SKM-1 (cell line): ENCODE results near the gene SLC12A7.
"Not testable (repeated sequence)": the region's sequence is repeated elsewhere in the genome, so short reads cannot be mapped to it uniquely, and the experiment has no call there.

Source experiments
- DNase-seq: peaks from one replicate; lab custom pipeline; 2025; ENCODE audit not compliant: unreplicated experiment; lab: John Stamatoyannopoulos, UW

The SLC12A7 gene

GRCh38 chr5:1111727-1112289 lies at the start of gene SLC12A7:
Gene SLC12A7, minus strand, starts transcription at chr5:1112063. Its CDS starts 72 bp downstream, at chr5:1111991.
- DNase-seq, result no peak

GRCh38 chr5:1161108-1161832 lies 49.4 kb upstream of the SLC12A7 start:
- no peak for DNase-seq

DNA sequence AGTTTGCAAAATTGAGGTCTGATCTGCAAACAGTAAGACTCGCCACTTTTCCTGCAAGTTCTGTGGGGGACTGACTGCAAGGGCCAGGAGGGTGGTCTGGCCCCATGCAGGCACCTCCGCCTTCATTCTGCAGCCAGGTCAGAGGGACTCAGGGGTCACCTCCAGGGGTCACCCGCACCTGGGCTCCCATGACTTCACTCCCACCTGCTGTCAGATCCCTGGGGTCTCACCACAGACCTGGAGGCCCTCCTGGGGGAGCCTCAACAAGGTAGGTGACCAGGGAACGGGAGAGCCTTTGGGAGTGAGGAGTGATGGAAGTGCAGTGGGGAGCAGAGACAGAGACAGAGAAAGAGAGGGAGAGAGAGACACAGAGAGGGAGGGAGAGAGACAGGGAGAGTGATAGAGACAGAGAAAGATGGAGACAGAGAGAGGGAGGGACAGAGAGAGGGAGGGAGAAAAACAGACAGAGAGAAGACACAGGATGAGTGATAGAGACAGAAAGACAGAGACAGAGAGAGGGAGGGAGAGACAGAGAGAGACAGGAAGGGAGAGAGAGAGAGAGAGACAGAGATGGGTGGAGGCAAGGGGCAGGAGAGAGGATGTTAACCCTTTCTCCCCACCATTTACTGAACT lies 48.0 kb upstream of the SLC12A7 start:
- no peak for DNase-seq

DNA sequence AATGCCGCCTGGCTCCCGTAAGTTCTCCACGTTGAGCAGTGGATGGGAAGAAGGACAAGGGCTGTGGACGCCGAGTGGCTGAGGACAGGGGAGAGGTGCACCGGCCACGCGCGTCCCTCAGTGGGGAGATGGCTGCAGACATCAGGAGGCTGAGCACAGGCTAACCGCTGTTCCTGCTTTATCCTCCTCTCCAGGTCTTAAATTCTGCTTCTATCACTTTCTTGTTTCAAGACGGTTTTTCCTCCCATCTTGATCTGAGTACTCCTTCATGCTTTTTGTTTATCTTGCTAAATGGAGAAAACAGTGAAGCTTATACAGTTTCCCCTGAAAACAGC lies 47.4 kb upstream of the SLC12A7 start:
- DNase-seq, result no peak

DNA sequence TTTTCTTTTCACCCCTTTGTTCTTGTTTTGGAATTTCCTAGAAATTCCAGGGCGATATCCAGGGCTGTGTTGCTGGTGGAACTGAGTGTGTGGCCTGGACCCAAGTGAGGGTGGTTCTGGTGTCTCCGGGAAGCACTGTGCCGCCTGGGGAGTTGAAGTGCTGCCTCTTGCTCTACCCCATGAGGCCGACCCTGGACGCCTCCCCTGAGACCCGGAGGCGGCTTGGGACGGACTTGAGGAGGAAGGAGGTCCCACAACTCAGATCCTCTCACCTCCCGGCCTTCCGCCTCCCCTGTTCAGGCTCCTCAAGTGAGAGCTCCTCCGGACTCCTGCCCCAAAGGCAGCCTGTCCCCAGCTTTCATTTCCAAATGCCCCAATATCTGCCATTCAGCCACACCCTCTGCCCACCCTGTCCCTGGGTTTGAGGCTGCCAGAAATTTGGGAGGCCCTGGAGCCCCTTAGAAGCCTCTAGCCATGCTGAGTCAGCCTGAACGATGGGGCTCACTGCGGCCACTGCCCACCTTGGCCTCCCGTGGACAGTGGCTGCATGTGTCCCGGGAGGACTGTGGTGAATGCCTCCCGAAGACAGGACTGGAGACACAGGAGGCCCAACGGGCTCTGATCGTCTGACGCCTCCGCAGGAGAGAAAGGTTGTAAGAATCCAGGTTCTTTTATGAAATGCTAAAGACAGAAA lies 46.9 kb upstream of the SLC12A7 start:
- DNase-seq, result no peak

DNA sequence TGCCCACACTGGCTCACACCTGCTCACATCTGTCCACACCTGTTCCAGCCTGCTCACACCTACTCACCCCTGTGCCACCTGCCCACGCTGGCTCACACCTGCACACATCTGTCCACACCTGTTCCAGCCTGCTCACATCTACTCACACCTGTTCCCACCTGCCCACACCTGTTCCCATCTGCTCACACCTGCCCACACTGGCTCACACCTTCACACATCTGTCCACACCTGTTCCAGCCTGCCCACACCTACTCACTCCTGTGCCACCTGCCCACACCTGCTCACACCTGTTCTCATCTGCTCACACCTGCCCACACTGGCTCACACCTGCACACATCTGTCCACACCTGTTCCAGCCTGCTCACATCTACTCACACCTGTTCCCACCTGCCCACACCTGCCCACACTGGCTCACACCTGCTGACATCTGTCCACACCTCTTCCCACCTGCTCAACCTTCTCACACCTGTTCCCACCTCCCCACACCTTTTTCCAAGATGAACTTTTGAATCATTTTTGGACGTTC lies 45.7 kb upstream of the SLC12A7 start:
- not testable (repeated sequence) for DNase-seq

GRCh38 chr5:1156754-1157460 lies 45.0 kb upstream of the SLC12A7 start:
- DNase-seq, result no peak

DNA sequence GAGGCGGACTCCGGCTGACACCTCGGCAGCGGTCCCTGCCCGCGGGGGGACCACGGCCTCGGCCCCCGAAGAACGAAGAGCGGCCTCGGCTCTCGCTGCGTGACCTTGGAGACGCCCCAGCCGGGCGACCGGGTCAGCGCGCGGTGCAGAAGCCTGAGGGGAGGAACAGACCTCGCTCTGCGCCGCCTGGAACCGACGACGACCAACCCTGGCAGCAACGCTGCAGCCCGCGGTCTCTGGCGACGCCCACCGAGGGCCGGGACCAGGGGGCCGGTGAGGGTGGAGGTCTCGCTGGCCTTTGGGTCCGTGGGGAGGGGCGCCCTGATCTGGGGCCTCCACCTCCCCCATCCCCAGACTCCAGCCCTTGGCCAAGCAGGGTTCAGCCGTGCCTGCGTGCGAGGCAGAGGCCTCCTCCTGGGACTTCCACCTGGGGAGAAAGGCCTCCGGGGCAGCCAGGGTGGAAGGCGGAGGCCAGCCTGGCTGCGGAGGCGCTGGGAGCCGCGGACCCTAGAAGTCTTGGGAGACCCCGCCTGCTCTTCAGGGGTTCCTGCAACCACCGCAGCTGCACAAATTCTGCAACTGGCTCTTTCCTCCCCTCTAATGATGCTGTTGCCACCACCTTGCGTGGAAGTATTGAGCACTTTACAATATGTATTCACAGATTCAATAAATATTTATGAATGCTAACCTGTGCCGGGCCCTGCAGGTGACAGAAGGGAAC lies 44.3 kb upstream of the SLC12A7 start:
- DNase-seq, result no peak

DNA sequence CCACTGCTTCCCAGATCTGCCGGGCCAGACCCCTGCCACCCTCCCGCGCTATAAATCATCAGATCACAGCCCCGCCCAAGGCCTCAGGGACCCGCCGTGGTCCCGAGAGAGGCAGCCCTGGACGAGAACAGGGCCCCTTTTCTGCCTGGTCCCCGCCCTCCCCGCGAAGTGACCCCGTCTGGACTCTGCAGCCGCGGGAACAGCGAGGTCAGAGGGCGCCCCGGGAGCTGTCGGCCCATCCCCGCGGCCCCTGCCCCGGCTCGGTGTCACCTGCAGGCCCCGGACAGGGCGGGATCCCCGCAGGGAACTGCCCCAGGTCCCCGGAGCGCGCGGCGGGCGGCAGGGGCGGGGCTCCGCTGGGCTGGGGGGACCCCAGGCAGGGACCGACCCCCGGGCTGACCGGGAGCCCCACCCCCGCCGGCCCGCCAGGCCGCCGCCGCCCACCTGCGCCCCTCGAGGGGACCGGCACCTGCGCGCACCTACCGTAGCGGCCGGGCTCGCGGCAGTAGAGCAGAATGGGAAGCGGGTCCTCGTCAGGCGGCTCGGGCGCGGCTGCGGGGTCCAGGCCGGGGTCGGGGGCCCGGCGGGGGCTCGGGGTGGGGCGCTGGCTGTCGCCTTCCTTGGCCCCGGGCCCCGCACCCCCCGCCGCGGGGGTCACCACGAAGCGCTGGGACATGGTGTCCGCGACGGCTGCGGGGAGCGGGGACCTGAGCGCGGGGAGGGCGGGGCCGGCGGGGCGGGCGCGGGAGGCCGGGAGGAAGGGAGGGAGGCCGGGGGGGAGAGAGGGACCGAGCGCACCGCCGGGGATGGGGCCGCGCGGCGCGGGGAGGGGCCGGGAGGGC lies 43.5 kb upstream of the SLC12A7 start:
- DNase-seq, result no peak

DNA sequence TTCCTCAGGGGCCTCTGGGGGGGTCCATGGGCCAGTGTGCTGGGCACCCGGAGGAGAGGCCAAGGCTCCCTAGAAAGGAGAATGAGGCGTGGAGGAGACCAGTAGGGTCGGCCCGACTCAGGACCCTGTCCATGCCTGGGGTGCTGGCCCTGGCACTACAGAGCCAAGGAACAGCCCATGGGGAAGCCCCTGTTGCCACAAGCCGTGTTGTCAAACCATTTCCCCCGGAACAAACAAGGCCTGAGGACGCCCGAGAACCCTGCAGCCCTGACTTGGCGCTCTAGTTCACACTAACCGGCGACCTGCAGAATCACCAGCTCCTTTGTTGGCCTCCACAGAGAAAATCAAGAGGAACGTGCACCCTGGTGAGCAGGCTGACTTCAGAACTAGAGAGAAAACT lies 41.6 kb upstream of the SLC12A7 start:
- DNase-seq, result no peak

DNA sequence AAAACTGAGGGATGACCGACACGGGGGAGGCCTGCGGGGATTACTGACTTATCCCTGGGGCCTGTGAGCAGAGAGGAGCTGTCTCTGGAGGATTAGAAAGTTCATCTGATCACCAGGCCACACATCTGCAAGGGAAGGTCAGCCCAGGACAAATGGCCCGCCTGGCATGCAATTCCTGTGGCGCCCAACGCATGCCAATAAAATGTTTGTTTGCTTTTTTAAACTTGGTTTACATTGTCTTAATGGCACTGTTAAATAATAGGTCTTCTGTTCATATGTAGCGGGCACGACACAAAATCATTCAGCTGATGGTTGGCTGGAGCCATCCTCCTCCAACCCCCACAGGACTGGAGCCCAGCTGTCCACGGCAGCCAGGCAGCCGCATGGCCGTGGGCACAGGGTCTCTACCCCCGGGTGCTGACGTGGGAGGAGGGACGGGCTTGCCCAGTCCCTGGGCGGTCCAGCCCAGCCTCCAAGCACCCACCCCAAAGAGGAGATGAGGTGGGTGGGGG lies 41.0 kb upstream of the SLC12A7 start:
- DNase-seq, result no peak

DNA sequence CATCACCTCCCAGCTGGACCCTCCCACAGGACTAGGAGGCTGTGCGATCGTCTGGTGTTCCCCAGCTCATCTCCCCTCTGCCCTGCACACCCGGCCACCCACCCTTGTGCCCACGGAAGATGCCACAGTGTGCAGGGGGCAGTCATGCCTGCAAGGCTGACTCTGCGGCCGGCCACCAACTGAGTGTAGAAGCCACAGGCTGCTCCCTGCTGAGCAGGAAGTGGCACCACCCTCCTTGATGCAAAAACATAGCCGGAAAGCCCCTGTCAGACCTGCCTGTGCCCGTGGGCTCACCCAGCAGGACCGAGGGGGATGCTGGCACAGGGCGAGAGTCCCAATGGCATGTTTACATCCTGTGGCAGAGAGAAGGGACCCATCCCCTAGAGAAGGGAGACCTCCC lies 40.3 kb upstream of the SLC12A7 start:
- DNase-seq, result no peak

- DNase-seq, result no peak
Measured at GRCh38 chr5:1151316-1151715, 39.5 kb upstream of the SLC12A7 start.

- DNase-seq, result no peak
Measured at GRCh38 chr5:1150866-1151265, 39.0 kb upstream of the SLC12A7 start.

GRCh38 chr5:1144638-1145396 lies 33.0 kb upstream of the SLC12A7 start:
- DNase-seq, result no peak

DNA sequence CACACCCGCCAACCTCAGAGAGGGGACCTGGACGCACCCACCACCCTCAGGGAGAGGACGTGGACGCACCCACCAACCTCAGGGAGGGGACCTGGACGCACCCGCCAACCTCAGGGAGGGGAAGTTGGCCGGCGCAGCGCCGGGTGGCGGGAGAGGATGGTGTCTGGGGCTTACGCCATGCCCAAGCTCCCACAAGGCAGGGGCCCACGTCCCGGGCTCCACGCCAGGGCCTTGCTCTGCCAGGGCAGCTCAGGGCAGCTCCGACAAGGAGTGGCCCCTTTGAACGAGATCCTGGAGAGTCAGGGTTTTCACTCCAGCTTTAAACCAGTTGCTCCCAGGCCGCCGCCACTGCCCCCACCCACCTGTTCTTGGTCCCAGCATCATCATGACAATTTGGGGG lies 32.2 kb upstream of the SLC12A7 start:
- no peak for DNase-seq

DNA sequence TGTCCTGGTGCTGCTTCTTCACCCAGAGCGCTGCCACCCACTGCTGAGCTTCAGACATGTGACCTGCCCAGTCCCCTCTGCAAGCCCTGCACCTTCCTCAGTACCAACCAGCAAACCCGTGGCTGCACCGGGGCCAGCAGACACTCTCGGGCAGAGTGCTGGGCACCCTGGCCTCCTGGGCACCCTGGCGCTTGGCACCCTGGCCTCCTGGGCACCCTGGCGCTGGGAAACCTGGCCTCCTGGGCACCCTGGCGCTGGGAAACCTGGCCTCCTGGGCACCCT lies 31.7 kb upstream of the SLC12A7 start:
- no peak for DNase-seq

- DNase-seq, result no peak
Measured at GRCh38 chr5:1142886-1143669, 31.2 kb upstream of the SLC12A7 start.
